H1 (cell line): ENCODE measurements around the gene TRAP1. TPM values are rescaled to one million over a fixed set of nuclear protein-coding genes. Genes with fewer than 3 reads are reported as not detected.

Source experiments
- BACH1 ChIP-seq: IDR thresholded peaks from 2 replicates; pipeline ENCODE4 v1.6.1; 2012; ENCODE audit warnings: low read length, improper control_type of control experiment
- CREB1 ChIP-seq: IDR thresholded peaks from 2 replicates; pipeline ENCODE4 v1.6.1; 2012; ENCODE audit warnings: inconsistent platforms
- CTBP2 ChIP-seq: IDR thresholded peaks from 2 replicates; pipeline ENCODE4 v1.7.0; 2011; ENCODE audit warnings: borderline replicate concordance, mild to moderate bottlenecking, moderate library complexity, mixed read lengths, low read length; ENCODE audit not compliant: insufficient read depth, insufficient read length
- GABPA ChIP-seq: IDR thresholded peaks from 2 replicates; pipeline ENCODE4 v1.6.1; 2011; ENCODE audit warnings: mild to moderate bottlenecking, low read length, moderate library complexity, borderline replicate concordance; ENCODE audit not compliant: insufficient read depth
- PHF8 ChIP-seq: fragments of 200-600 bp; sonication (generic); conservative IDR thresholded peaks from 2 replicates; pipeline ENCODE4 v1.7.1; 2012; ENCODE audit warnings: low read depth, mild to moderate bottlenecking, inconsistent platforms, low read length, moderate library complexity
- POU5F1 ChIP-seq: IDR thresholded peaks from 2 replicates; pipeline ENCODE4 v1.6.1; 2011; ENCODE audit warnings: low read depth, mild to moderate bottlenecking, low read length, moderate library complexity
- SP1 ChIP-seq: IDR thresholded peaks from 2 replicates; pipeline ENCODE4 v1.6.1; 2011; ENCODE audit warnings: low read depth, low read length
- SP2 ChIP-seq: IDR thresholded peaks from 2 replicates; pipeline ENCODE4 v1.6.1; 2012; ENCODE audit warnings: mild to moderate bottlenecking, low read length, inconsistent platforms
- TAF1 ChIP-seq: IDR thresholded peaks from 2 replicates; pipeline ENCODE4 v1.6.1; 2011; ENCODE audit warnings: mild to moderate bottlenecking, low read depth, low read length
- TEAD4 ChIP-seq: IDR thresholded peaks from 2 replicates; pipeline ENCODE4 v1.6.1; 2012; ENCODE audit warnings: low read depth, low read length, inconsistent platforms, mixed read lengths
- polyA plus RNA-seq, 7 experiments: library from polyadenylated mRNA; depleted of rRNA in 3 of 7; stranded (reverse) in 5 of 7; unstranded in 2 of 7; fragments of >200 nt in 5 of 7; fragments of 200-250 nt in 2 of 7; gene quantifications; 1 replicate in 5 of 7; 2 replicates in 1 of 7; 4 replicates in 1 of 7; pipeline versions ENCODE4 v1.2.1 to v1.2.3, GENCODE V29; 2011 to 2013; ENCODE audit warnings: missing spikeins in 2 of 7, mixed read lengths in 2 of 7
- total RNA-seq: library from RNA; stranded (reverse); fragmentation: NEBNext Ultra II Directional; extraction: Animal tissue kit (Norgen Biotek cat#: 25700); gene quantifications from 2 replicates; pipeline ENCODE4 v1.2.1, GENCODE V29; 2021
- TF ChIP-seq, protein P1 (sequence below): fragments of 300-600 bp; sonication (generic); IDR thresholded peaks from 2 replicates; pipeline ENCODE4 v1.7.1; 2012; ENCODE audit warnings: low read length, moderate library complexity, mild to moderate bottlenecking, inconsistent platforms; ENCODE audit not compliant: insufficient replicate concordance

The TRAP1 gene
- total and polyA plus RNA-seq, 2 of the 8 experiments (the other 6 are each of a cell fraction or from before 2014, with no cell fraction given), result 215 to 283 TPM

GRCh38 chr16:3611146-3611975 is 106.0 kb downstream of the TRAP1 start, which contains the start of gene SLX4 (continued):
- TF ChIP-seq, protein P1, sequence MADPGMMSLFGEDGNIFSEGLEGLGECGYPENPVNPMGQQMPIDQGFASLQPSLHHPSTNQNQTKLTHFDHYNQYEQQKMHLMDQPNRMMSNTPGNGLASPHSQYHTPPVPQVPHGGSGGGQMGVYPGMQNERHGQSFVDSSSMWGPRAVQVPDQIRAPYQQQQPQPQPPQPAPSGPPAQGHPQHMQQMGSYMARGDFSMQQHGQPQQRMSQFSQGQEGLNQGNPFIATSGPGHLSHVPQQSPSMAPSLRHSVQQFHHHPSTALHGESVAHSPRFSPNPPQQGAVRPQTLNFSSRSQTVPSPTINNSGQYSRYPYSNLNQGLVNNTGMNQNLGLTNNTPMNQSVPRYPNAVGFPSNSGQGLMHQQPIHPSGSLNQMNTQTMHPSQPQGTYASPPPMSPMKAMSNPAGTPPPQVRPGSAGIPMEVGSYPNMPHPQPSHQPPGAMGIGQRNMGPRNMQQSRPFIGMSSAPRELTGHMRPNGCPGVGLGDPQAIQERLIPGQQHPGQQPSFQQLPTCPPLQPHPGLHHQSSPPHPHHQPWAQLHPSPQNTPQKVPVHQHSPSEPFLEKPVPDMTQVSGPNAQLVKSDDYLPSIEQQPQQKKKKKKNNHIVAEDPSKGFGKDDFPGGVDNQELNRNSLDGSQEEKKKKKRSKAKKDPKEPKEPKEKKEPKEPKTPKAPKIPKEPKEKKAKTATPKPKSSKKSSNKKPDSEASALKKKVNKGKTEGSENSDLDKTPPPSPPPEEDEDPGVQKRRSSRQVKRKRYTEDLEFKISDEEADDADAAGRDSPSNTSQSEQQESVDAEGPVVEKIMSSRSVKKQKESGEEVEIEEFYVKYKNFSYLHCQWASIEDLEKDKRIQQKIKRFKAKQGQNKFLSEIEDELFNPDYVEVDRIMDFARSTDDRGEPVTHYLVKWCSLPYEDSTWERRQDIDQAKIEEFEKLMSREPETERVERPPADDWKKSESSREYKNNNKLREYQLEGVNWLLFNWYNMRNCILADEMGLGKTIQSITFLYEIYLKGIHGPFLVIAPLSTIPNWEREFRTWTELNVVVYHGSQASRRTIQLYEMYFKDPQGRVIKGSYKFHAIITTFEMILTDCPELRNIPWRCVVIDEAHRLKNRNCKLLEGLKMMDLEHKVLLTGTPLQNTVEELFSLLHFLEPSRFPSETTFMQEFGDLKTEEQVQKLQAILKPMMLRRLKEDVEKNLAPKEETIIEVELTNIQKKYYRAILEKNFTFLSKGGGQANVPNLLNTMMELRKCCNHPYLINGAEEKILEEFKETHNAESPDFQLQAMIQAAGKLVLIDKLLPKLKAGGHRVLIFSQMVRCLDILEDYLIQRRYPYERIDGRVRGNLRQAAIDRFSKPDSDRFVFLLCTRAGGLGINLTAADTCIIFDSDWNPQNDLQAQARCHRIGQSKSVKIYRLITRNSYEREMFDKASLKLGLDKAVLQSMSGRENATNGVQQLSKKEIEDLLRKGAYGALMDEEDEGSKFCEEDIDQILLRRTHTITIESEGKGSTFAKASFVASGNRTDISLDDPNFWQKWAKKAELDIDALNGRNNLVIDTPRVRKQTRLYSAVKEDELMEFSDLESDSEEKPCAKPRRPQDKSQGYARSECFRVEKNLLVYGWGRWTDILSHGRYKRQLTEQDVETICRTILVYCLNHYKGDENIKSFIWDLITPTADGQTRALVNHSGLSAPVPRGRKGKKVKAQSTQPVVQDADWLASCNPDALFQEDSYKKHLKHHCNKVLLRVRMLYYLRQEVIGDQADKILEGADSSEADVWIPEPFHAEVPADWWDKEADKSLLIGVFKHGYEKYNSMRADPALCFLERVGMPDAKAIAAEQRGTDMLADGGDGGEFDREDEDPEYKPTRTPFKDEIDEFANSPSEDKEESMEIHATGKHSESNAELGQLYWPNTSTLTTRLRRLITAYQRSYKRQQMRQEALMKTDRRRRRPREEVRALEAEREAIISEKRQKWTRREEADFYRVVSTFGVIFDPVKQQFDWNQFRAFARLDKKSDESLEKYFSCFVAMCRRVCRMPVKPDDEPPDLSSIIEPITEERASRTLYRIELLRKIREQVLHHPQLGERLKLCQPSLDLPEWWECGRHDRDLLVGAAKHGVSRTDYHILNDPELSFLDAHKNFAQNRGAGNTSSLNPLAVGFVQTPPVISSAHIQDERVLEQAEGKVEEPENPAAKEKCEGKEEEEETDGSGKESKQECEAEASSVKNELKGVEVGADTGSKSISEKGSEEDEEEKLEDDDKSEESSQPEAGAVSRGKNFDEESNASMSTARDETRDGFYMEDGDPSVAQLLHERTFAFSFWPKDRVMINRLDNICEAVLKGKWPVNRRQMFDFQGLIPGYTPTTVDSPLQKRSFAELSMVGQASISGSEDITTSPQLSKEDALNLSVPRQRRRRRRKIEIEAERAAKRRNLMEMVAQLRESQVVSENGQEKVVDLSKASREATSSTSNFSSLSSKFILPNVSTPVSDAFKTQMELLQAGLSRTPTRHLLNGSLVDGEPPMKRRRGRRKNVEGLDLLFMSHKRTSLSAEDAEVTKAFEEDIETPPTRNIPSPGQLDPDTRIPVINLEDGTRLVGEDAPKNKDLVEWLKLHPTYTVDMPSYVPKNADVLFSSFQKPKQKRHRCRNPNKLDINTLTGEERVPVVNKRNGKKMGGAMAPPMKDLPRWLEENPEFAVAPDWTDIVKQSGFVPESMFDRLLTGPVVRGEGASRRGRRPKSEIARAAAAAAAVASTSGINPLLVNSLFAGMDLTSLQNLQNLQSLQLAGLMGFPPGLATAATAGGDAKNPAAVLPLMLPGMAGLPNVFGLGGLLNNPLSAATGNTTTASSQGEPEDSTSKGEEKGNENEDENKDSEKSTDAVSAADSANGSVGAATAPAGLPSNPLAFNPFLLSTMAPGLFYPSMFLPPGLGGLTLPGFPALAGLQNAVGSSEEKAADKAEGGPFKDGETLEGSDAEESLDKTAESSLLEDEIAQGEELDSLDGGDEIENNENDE, result no peak
- TF ChIP-seq CREB1, result no peak
- TF ChIP-seq SP1, result no peak
- TF ChIP-seq GABPA, result peak; percentile 86; the same call in 1 of the 2 replicates
- TF ChIP-seq PHF8, result peak; percentile 70
- no peak for TF ChIP-seq CTBP2
- no peak for TF ChIP-seq BACH1
- no peak for TF ChIP-seq SP2
- peak; percentile 52 for TF ChIP-seq TAF1
- TF ChIP-seq POU5F1, result no peak
- no peak for TF ChIP-seq TEAD4
